ENCODE data around the gene U2AF1L4.

The U2AF1L4 gene

GRCh38 chr19:35723671-35724070 lies 21.5 kb downstream of the U2AF1L4 start:
- no peak for DNase-seq

- no peak for DNase-seq
Measured at GRCh38 chr19:35722897-35723296, 22.3 kb downstream of the U2AF1L4 start.

GRCh38 chr19:35722461-35722860 lies 22.8 kb downstream of the U2AF1L4 start:
- DNase-seq, result no peak

- DNase-seq, result no peak
Measured at GRCh38 chr19:35721374-35721773, 23.8 kb downstream of the U2AF1L4 start.

- no peak for DNase-seq
Measured at GRCh38 chr19:35720648-35721047, 24.6 kb downstream of the U2AF1L4 start.

GRCh38 chr19:35720163-35720524 lies 25.1 kb downstream of the U2AF1L4 start:
- no peak for DNase-seq

GRCh38 chr19:35719402-35720162 lies 25.6 kb downstream of the U2AF1L4 start:
- DNase-seq, result no peak

GRCh38 chr19:35718345-35719041 lies 26.7 kb downstream of the U2AF1L4 start:
- peak; percentile 88 for DNase-seq

GRCh38 chr19:35717665-35718344 lies 27.4 kb downstream of the U2AF1L4 start, which contains the start of gene KMT2B:
TSS of gene KMT2B (plus strand) at chr19:35718003. CDS start at chr19:35718019, 16 bp downstream.
- DNase-seq, result no peak

GRCh38 chr19:35716801-35717664 lies 28.2 kb downstream of the U2AF1L4 start:
- peak; percentile 97 for DNase-seq

- DNase-seq, result peak; percentile 76
Measured at GRCh38 chr19:35715981-35716800, 29.0 kb downstream of the U2AF1L4 start.

GRCh38 chr19:35715355-35715809 lies 29.8 kb downstream of the U2AF1L4 start:
- DNase-seq, result no peak

GRCh38 chr19:35714601-35715354 lies 30.4 kb downstream of the U2AF1L4 start:
- DNase-seq, result no peak

- no peak for DNase-seq
Measured at GRCh38 chr19:35713904-35714495, 31.2 kb downstream of the U2AF1L4 start.

- no peak for DNase-seq
Measured at GRCh38 chr19:35713506-35713850, 31.7 kb downstream of the U2AF1L4 start.

- DNase-seq, result peak; percentile 89
Measured at GRCh38 chr19:35712567-35713505, 32.4 kb downstream of the U2AF1L4 start.

- peak; percentile 90 for DNase-seq
Measured at GRCh38 chr19:35710784-35711723, 34.2 kb downstream of the U2AF1L4 start.

- DNase-seq, result no peak
Measured at GRCh38 chr19:35708391-35708790, 36.8 kb downstream of the U2AF1L4 start.
